Measurements from ENCODE around the gene ASB11. TPM values are rescaled to one million over a fixed set of nuclear protein-coding genes. Genes with fewer than 3 reads are reported as not detected.
"Not testable (repeated sequence)": the region's sequence is repeated elsewhere in the genome, so short reads cannot be mapped to it uniquely, and the experiment has no call there.

ASB11 gene
- total RNA-seq, 1 donor from 2014 or later = not detected

- DNase-seq (ENCODE audit: low read depth in 2 of 2) = not testable (repeated sequence)
Measured at GRCh38 chrX:15305899-15306298, 9.5 kb downstream of the ASB11 start.

- no peak for DNase-seq (ENCODE audit: low read depth in 2 of 2)
Measured at GRCh38 chrX:15301924-15302323, 13.5 kb downstream of the ASB11 start.

GRCh38 chrX:15299941-15300851 lies 15.2 kb downstream of the ASB11 start:
- DNase-seq (ENCODE audit: low read depth in 2 of 2) = peak; percentile 25 to 44

GRCh38 chrX:15298780-15299179 lies 16.7 kb downstream of the ASB11 start:
- DNase-seq (ENCODE audit: low read depth in 2 of 2) = no peak

GRCh38 chrX:15298201-15298600 lies 17.2 kb downstream of the ASB11 start:
- peak; percentile 76 to 81 for DNase-seq (ENCODE audit: low read depth in 2 of 2)

GRCh38 chrX:15293451-15293850 lies 22.0 kb downstream of the ASB11 start:
- no peak for DNase-seq (ENCODE audit: low read depth in 2 of 2)

- peak in 1 of 2 donors; percentile 3 for DNase-seq (ENCODE audit: low read depth in 2 of 2)
Measured at GRCh38 chrX:15292861-15293260, 22.6 kb downstream of the ASB11 start.

GRCh38 chrX:15277604-15278003 lies 37.8 kb downstream of the ASB11 start:
- DNase-seq (ENCODE audit: low read depth in 2 of 2) = no peak

- no peak for DNase-seq (ENCODE audit: low read depth in 2 of 2)
Measured at GRCh38 chrX:15274946-15275345, 40.5 kb downstream of the ASB11 start.

GRCh38 chrX:15273275-15273674 lies 42.2 kb downstream of the ASB11 start:
- DNase-seq (ENCODE audit: low read depth in 2 of 2) = not testable (repeated sequence)

GRCh38 chrX:15271757-15272156 lies 43.7 kb downstream of the ASB11 start:
- DNase-seq (ENCODE audit: low read depth in 2 of 2) = no peak

GRCh38 chrX:15269618-15270521 lies 45.6 kb downstream of the ASB11 start, which contains the start of gene ASB9:
ASB9 (minus strand) TSS chrX:15270083; CDS start chrX:15269874, 209 bp downstream.
- DNase-seq (ENCODE audit: low read depth in 2 of 2) = peak; percentile 10 to 75

- DNase-seq (ENCODE audit: low read depth in 2 of 2) = no peak
Measured at GRCh38 chrX:15269120-15269519, 46.3 kb downstream of the ASB11 start.

GRCh38 chrX:15254852-15255251 lies 60.6 kb downstream of the ASB11 start:
- DNase-seq (ENCODE audit: low read depth in 2 of 2) = no peak

- no peak for DNase-seq (ENCODE audit: low read depth in 2 of 2)
Measured at GRCh38 chrX:15245896-15246295, 69.5 kb downstream of the ASB11 start.

- no peak for DNase-seq (ENCODE audit: low read depth in 2 of 2)
Measured at GRCh38 chrX:15244421-15244820, 71.0 kb downstream of the ASB11 start.

GRCh38 chrX:15242899-15243555 lies 72.4 kb downstream of the ASB11 start:
- peak; percentile 68 to 71 for DNase-seq (ENCODE audit: low read depth in 2 of 2)

GRCh38 chrX:15241301-15241700 lies 74.1 kb downstream of the ASB11 start:
- DNase-seq (ENCODE audit: low read depth in 2 of 2) = no peak

GRCh38 chrX:15240414-15240813 lies 75.0 kb downstream of the ASB11 start:
- DNase-seq (ENCODE audit: low read depth in 2 of 2) = no peak

- DNase-seq (ENCODE audit: low read depth in 2 of 2) = no peak
Measured at GRCh38 chrX:15236146-15236545, 79.3 kb downstream of the ASB11 start.

- no peak for DNase-seq (ENCODE audit: low read depth in 2 of 2)
Measured at GRCh38 chrX:15235001-15235400, 80.4 kb downstream of the ASB11 start.

All from dermis microvascular lymphatic vessel endothelial cell (primary cell).